Neuronal stem cell (in vitro differentiated cells): Measurements from ENCODE around the gene FAM151B.
"Not testable (repeated sequence)": the region's sequence is repeated elsewhere in the genome, so short reads cannot be mapped to it uniquely, and the experiment has no call there.

ENCODE experiments used
- DNase-seq: peaks from one replicate; pipeline ENCODE4 v3.0.0-alpha.2; 2013; ENCODE audit warnings: low spot score
- H2AFZ ChIP-seq: one replicate; pipeline ENCODE4 v1.6.1; 2013; ENCODE audit warnings: mild to moderate bottlenecking, low read length, inconsistent platforms
- H2AK5ac ChIP-seq: 2 replicates; pipeline ENCODE4 v1.6.1; 2013; ENCODE audit warnings: low read depth, mild to moderate bottlenecking, inconsistent platforms, low read length, moderate library complexity, mixed read lengths
- H2BK120ac ChIP-seq: 2 replicates; pipeline ENCODE4 v1.6.1; 2013; ENCODE audit warnings: low read depth, mild to moderate bottlenecking, inconsistent platforms, low read length, moderate library complexity, mixed read lengths
- H2BK12ac ChIP-seq: one replicate; pipeline ENCODE4 v1.6.1; 2013; ENCODE audit warnings: low read length, inconsistent platforms
- H2BK15ac ChIP-seq: 2 replicates; pipeline ENCODE4 v1.6.1; 2013; ENCODE audit warnings: mild to moderate bottlenecking, low read length, inconsistent platforms, mixed read lengths
- H2BK5ac ChIP-seq: one replicate; pipeline ENCODE4 v1.6.1; 2013; ENCODE audit warnings: inconsistent platforms, mild to moderate bottlenecking, low read length, moderate library complexity
- H3K14ac ChIP-seq: one replicate; pipeline ENCODE4 v1.6.1; 2013; ENCODE audit warnings: low read length, inconsistent platforms
- H3K18ac ChIP-seq: 2 replicates; pipeline ENCODE4 v1.6.1; 2013; ENCODE audit warnings: low read length, inconsistent platforms
- H3K23ac ChIP-seq: 2 replicates; pipeline ENCODE4 v1.6.1; 2013; ENCODE audit warnings: low read depth, mild to moderate bottlenecking, mixed read lengths, low read length, inconsistent platforms; ENCODE audit not compliant: poor library complexity
- H3K27ac ChIP-seq: replicated peaks from 3 replicates; pipeline ENCODE4 v1.5.1; 2013; ENCODE audit warnings: low read length, inconsistent platforms
- H3K27me3 ChIP-seq, 3 experiments: 2 replicates each; pipeline ENCODE4 v1.6.1; 2013; ENCODE audit warnings: low read length in 3 of 3, mild to moderate bottlenecking in 2 of 3, inconsistent platforms in 1 of 3, low read depth in 1 of 3, mixed read lengths in 1 of 3, moderate library complexity in 1 of 3; ENCODE audit not compliant: control insufficient read depth in 3 of 3, insufficient read depth in 3 of 3
- H3K36me3 ChIP-seq, 2 donors: replicated peaks in 1 of 2; 2 replicates each; pipeline ENCODE4 v1.6.1; 2013; ENCODE audit warnings: low read length in 2 of 2; ENCODE audit not compliant: control insufficient read depth in 2 of 2, insufficient read depth in 2 of 2
- H3K4ac ChIP-seq: 2 replicates; pipeline ENCODE4 v1.6.1; 2013; ENCODE audit warnings: inconsistent platforms, mild to moderate bottlenecking, low read length, moderate library complexity
- H3K4me1 ChIP-seq, 2 donors: 1 replicate in 1 of 2; 2 replicates in 1 of 2; pipeline ENCODE4 v1.6.1; 2013; ENCODE audit warnings: low read length in 2 of 2, low read depth in 1 of 2; ENCODE audit not compliant: control insufficient read depth in 2 of 2, insufficient read depth in 1 of 2
- H3K4me2 ChIP-seq: one replicate; pipeline ENCODE4 v1.6.1; 2013; ENCODE audit warnings: mild to moderate bottlenecking, low read length, inconsistent platforms; ENCODE audit not compliant: insufficient read depth, poor library complexity, severe bottlenecking
- H3K4me3 ChIP-seq, 2 donors: 2 replicates each; pipeline ENCODE4 v1.5.1; 2013; ENCODE audit warnings: low read length in 2 of 2, mild to moderate bottlenecking in 2 of 2, inconsistent platforms in 1 of 2, moderate library complexity in 1 of 2
- H3K79me1 ChIP-seq: one replicate; pipeline ENCODE4 v1.6.1; 2013; ENCODE audit warnings: low read depth, mild to moderate bottlenecking, inconsistent platforms, low read length, moderate library complexity
- H3K9ac ChIP-seq: one replicate; pipeline ENCODE4 v1.6.1; 2013; ENCODE audit warnings: mild to moderate bottlenecking, low read depth, low read length, inconsistent platforms; ENCODE audit not compliant: poor library complexity
- H3K9me3 ChIP-seq, 2 donors: replicated peaks in 1 of 2; 2 replicates each; pipeline versions ENCODE3 to v1.6.1; 2013; ENCODE audit warnings: low read length in 2 of 2, mild to moderate bottlenecking in 2 of 2, inconsistent platforms in 1 of 2, low read depth in 1 of 2, mixed read lengths in 1 of 2, moderate library complexity in 1 of 2; ENCODE audit not compliant: control insufficient read depth in 2 of 2, insufficient read depth in 1 of 2
- H4K8ac ChIP-seq: one replicate; pipeline ENCODE4 v1.6.1; 2013; ENCODE audit warnings: low read depth, mild to moderate bottlenecking, inconsistent platforms, low read length, moderate library complexity
- H4K91ac ChIP-seq: one replicate; pipeline ENCODE4 v1.6.1; 2013; ENCODE audit warnings: low read length, low read depth, mild to moderate bottlenecking, inconsistent platforms; ENCODE audit not compliant: poor library complexity
- WGBS, 2 donors: extraction: QIAGEN DNeasy Blood & Tissue Kit; methylation state at CpG; one replicate each; pipeline ENCODE4 v1.1.7; 2013; ENCODE audit warnings: missing lambda C conversion rate in 2 of 2, mixed read lengths in 1 of 2; ENCODE audit not compliant: insufficient read length in 2 of 2, insufficient replicate concordance in 1 of 2; ENCODE audit errors: extremely low coverage in 2 of 2; 5-methylcytosine and 5-hydroxymethylcytosine counted together

The FAM151B gene

GRCh38 chr5:80470631-80471030 is 17.3 kb upstream of the FAM151B start:
- not testable (repeated sequence) for H3K4me3 ChIP-seq
- peaks cover 14 to 84% of the 10 kb centered on the region in 2 donors for H3K36me3 ChIP-seq

GRCh38 chr5:80474929-80475328 is 13.0 kb upstream of the FAM151B start:
- DNase-seq = no peak
- H3K4me2 ChIP-seq = no peak overlapping the region
- no peak overlapping the region for H3K18ac ChIP-seq
- H3K79me1 ChIP-seq = no peaks in the 10 kb centered on the region
- H2BK15ac ChIP-seq = no peak overlapping the region
- no peak overlapping the region for H2BK5ac ChIP-seq
- H3K27ac ChIP-seq = no peak overlapping the region
- no peak overlapping the region for H3K23ac ChIP-seq
- H2BK12ac ChIP-seq = no peak overlapping the region
- no peak overlapping the region for H4K91ac ChIP-seq
- no peak overlapping the region for H4K8ac ChIP-seq
- peaks cover 0 to 12% of the 10 kb centered on the region in 2 donors for H3K9me3 ChIP-seq
- no peaks in the 10 kb centered on the region for H3K27me3 ChIP-seq
- H3K4me3 ChIP-seq = no peak overlapping the region
- WGBS, 2 donors = no CpG with 5 or more reads among the region's 2 CpGs
- no peak overlapping the region for H3K9ac ChIP-seq
- no peaks in the 10 kb centered on the region for H3K4me1 ChIP-seq
- no peak overlapping the region for H2AK5ac ChIP-seq
- no peak overlapping the region for H2AFZ ChIP-seq
- H3K4ac ChIP-seq = no peak overlapping the region
- peaks cover 8 to 84% of the 10 kb centered on the region in 2 donors for H3K36me3 ChIP-seq
- no peak overlapping the region for H2BK120ac ChIP-seq
- no peak overlapping the region for H3K14ac ChIP-seq

More at GRCh38 chr5:80470631-80471030, 17.3 kb upstream of the FAM151B start:
- H4K91ac ChIP-seq, H2AFZ ChIP-seq, H4K8ac ChIP-seq, H2BK12ac ChIP-seq, H2BK15ac ChIP-seq, H3K23ac ChIP-seq, H3K4me2 ChIP-seq, H3K4ac ChIP-seq, H3K14ac ChIP-seq, H3K18ac ChIP-seq, H2BK5ac ChIP-seq, H2BK120ac ChIP-seq, H3K79me1 ChIP-seq, H2AK5ac ChIP-seq, DNase-seq, H3K27ac ChIP-seq, H3K27me3 ChIP-seq, H3K9ac ChIP-seq, H3K4me1 ChIP-seq: not testable (repeated sequence)
- no CpG with 5 or more reads among the region's 2 CpGs for WGBS, 2 donors
- H3K9me3 ChIP-seq = peaks cover 2 to 21% of the 10 kb centered on the region in 2 donors

- Histone ChIP-seq H3K36me3 (peaks cover 3 to 56% of the 10 kb centered on the region in 2 donors), H3K9ac (no peak overlapping the region)
- no peak for DNase-seq
Measured at GRCh38 chr5:80479713-80480112, 8.2 kb upstream of the FAM151B start.

GRCh38 chr5:80480354-80480753 is 7.5 kb upstream of the FAM151B start:
- Histone ChIP-seq H4K91ac (no peak overlapping the region), H3K79me1 (peaks cover 2% of the 10 kb centered on the region), H3K4me1 (no peaks in the 10 kb centered on the region), H2BK12ac (no peak overlapping the region), H3K4ac (no peak overlapping the region), H3K23ac (no peak overlapping the region), H2BK5ac (no peak overlapping the region), H3K18ac (no peak overlapping the region), H3K9ac (no peak overlapping the region), H2BK120ac (no peak overlapping the region), H2AK5ac (no peak overlapping the region), H4K8ac (no peak overlapping the region), H3K27me3 (no peaks in the 10 kb centered on the region), H3K36me3 (peaks cover 2 to 50% of the 10 kb centered on the region in 2 donors), H3K27ac (no peak overlapping the region), H3K4me3 (no peak overlapping the region), H3K4me2 (no peak overlapping the region), H3K14ac (no peak overlapping the region), H3K9me3 (peaks cover 1 to 13% of the 10 kb centered on the region in 2 donors), H2AFZ (no peak overlapping the region), H2BK15ac (no peak overlapping the region)
- no peak for DNase-seq
- no CpG with 5 or more reads among the region's 2 CpGs for WGBS, 2 donors

More at GRCh38 chr5:80479713-80480112, 8.2 kb upstream of the FAM151B start:
- Histone ChIP-seq H3K27me3 (no peaks in the 10 kb centered on the region), H3K4me2 (no peak overlapping the region), H4K8ac (no peak overlapping the region), H3K9me3 (peaks cover 1 to 13% of the 10 kb centered on the region in 2 donors), H3K79me1 (no peaks in the 10 kb centered on the region), H3K27ac (no peak overlapping the region), H2BK12ac (no peak overlapping the region), H4K91ac (no peak overlapping the region), H3K4ac (no peak overlapping the region), H3K18ac (no peak overlapping the region), H3K23ac (no peak overlapping the region), H2BK120ac (no peak overlapping the region), H2AK5ac (no peak overlapping the region), H3K4me1 (no peaks in the 10 kb centered on the region), H2AFZ (no peak overlapping the region), H3K4me3 (no peak overlapping the region), H2BK15ac (no peak overlapping the region), H2BK5ac (no peak overlapping the region), H3K14ac (no peak overlapping the region)
